HG03095 (cell line): ENCODE measurements around the gene MUC16.

Experiments
- ATAC-seq: cut with Tn5 transposase; IDR thresholded peaks from one replicate; pipeline ENCODE4 v1.9.1; 2021; ENCODE audit warnings: moderate library complexity; ENCODE audit not compliant: unreplicated experiment

MUC16 gene

DNA sequence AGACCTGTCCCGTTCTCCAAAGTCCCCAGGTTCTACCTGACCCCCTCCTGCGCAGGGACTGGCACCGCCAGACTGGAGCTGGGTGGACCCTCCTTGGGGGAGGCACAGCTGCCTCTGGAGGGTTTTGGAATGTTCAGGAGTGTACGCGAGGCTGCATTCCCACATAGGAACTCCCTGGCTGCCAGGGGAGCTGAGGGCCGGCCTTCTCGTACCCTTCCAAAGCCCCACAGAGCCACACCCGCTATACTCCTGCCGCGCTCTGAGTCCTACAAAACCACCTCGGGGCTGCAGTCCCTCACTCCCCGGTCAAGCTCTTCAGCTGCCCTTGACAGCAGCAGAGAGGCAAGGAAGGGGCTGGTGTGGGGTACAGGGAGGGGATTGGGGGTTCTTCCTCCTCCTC, 484 bp upstream of the MUC16 start:
- ATAC-seq, result no peak

DNA sequence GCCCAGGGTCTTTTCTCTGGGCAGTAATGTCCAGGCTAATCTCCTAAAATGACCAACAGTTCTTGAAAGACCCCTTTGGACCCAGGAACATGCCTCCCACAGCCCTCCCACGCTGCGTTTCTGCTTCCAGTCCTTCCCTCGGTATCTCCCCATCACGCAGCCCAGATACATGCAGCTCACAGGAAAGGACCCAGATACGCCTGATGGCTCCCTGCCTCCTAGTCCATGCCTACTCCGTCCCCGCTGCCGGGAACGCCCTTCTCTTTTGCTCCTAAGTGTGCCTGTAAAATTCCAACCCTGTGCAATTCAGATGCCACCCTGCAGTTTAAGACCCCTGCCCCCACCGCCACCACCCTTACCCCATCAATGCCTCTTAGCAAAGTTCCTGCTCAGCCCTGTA, 778 bp downstream of the MUC16 start:
- ATAC-seq, result no peak

DNA sequence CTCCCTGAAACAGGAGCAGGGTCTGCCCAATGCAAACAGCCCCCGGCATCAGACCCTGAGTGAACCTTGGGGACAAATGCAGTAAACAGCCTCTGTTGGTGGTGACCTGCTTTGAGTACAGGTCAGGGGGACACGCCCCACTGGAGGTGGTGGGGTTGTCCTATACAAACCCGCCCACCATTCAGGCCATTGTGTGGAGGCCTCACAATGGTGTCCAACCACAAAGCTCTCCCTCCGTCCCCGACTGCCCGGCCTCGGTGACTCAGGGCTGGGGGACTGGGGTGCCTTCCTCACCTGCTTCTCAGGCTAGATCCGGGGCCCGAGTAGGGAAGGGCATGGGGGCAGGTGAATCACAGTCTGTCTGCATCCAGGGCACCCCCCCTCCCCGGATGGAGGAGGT, 1.5 kb downstream of the MUC16 start:
- ATAC-seq, result no peak

DNA sequence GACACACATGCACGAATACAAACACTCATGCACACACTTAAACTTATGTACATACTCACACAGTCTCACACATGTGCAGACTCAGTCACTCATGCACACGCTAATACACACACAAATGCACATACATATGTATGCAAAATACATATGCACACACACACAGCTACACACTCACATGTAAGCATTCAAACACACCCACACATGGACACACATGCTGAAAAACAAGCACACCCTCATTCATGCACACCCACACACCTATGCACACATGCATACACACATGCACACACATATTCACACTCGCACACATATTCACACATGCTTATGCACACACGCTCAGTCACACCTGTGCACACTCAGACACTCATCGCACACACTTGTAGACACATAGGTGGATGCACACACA, 9.3 kb downstream of the MUC16 start:
- ATAC-seq, result no peak

DNA sequence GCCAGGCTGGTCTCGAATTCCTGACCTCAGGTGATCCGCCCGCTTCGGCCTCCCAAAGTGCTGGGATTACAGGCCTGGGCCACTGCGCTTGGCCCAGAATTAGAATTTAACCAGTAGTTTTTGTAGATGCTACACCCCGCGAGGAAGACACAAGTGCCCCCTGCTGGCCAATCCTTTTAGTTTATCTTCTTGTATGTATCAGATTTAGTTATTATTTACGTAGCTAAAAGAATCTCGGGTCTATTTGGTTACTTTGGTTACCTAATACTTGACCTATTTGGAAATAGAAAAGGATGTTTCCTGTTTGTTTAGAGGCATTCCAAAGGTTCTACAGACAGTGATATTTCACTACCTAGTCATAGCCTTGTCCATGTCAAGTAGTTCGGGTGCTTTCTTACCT, 22.0 kb downstream of the MUC16 start:
- ATAC-seq, result no peak

DNA sequence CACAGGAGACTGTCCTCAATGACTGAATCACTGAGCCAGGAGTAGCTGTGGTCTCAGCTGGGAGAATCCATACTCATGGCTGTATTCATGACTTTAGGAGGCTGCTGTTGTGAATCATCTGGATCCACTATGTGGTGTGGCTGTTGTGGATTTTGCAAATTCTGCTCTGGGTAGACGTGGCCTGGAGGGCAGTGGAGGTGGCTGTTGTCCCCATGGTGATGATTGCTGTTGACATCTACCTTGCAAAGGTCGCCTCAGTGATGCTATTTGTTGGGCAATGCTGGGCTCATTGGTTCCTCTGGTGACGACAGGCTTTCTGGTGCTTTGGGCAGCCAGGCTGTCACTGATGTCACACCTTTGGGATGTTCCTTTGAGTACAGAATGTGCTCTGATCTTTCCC, 23.9 kb downstream of the MUC16 start:
- ATAC-seq, result no peak

DNA sequence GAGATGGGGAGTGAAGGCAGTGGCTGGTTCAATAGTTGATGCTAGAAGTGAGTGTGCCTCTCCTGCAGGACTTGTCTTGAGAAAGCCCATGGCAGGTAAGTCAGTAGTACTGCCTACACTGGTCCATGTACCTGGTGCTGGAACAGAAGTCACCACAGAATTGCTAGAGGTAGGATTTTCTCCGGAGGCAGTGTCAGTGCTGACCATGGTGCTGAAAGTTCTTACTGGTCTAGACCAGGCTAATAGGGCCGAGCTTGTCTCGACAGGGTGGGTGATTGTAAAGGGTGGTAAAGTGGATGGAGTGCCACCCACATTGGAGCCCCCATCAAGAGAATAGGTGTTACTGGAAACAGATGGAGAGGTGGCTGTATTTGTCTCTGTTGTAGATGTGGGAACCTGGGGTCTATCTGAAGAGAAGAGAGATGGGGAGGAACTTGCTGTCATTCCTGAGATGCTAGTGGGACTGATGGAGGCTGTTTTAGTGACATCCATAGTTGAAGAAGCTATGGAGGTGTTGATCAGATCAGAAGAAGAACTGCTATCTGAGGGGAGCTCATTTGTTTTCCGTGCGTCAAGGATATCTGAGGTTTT, 36.6 kb downstream of the MUC16 start:
- ATAC-seq, result no peak

DNA sequence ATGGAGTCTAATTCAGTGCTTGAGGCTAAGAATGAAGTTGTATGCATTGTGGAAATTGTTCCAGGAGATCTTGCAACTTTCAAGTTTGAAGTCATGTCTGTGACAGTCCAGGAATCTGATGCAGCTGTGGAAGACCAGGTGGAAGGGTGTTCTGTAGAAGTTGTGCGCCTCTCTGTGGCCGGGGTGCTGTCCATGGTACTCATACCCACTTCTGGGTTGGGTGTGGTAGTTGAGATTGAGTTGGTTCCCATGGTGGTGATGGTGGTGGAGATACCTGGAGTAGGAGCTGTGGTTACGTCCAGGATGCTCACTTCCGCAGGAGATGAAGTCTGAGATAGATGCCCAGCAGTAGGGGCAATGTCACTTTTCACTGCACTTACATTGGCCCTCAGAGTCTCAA, 44.3 kb downstream of the MUC16 start:
- ATAC-seq, result no peak
